Endodermal cell (in vitro differentiated cells): ENCODE results near the gene ESRRA. TPM values are rescaled to one million over a fixed set of nuclear protein-coding genes. Genes with fewer than 3 reads are reported as not detected.

Experiments used
- DNase-seq: peaks from one replicate; pipeline ENCODE4 v3.0.0-alpha.2; 2017
- H3K27ac ChIP-seq: 2 replicates; pipeline ENCODE4 v1.5.1; 2013; ENCODE audit warnings: mild to moderate bottlenecking, low read depth, low read length, moderate library complexity
- H3K27me3 ChIP-seq: 2 replicates; pipeline ENCODE4 v1.6.1; 2013; ENCODE audit warnings: mild to moderate bottlenecking, low read length, moderate library complexity; ENCODE audit not compliant: insufficient read depth, control insufficient read depth, poor library complexity, severe bottlenecking
- H3K36me3 ChIP-seq: 2 replicates; pipeline ENCODE4 v1.7.0; 2013; ENCODE audit warnings: mild to moderate bottlenecking, low read length, moderate library complexity; ENCODE audit not compliant: control insufficient read depth, insufficient read depth
- H3K4me1 ChIP-seq: one replicate; pipeline ENCODE4 v1.7.0; 2013; ENCODE audit warnings: low read length; ENCODE audit not compliant: control insufficient read depth, insufficient read depth
- H3K4me3 ChIP-seq: 2 replicates; pipeline ENCODE4 v1.5.1; 2013; ENCODE audit warnings: mild to moderate bottlenecking, low read length, moderate library complexity
- H3K9ac ChIP-seq: 2 replicates; pipeline ENCODE4 v1.6.1; 2013; ENCODE audit warnings: mild to moderate bottlenecking, low read length, moderate library complexity; ENCODE audit not compliant: poor library complexity, severe bottlenecking; ENCODE audit errors: extremely low read depth
- H3K9me3 ChIP-seq: 2 replicates; pipeline ENCODE4 v1.6.1; 2013; ENCODE audit warnings: mild to moderate bottlenecking, low read length, moderate library complexity; ENCODE audit not compliant: control insufficient read depth
- H3K27ac Mint-ChIP-seq: 2 replicates; pipeline ENCODE4 v1.8.0; 2020; ENCODE audit warnings: mixed read lengths
- H3K27me3 Mint-ChIP-seq: 2 replicates; pipeline ENCODE4 v1.8.0; 2021; ENCODE audit warnings: mild to moderate bottlenecking, mixed read lengths; ENCODE audit not compliant: insufficient read depth
- H3K36me3 Mint-ChIP-seq: 2 replicates; pipeline ENCODE4 v1.8.0; 2020; ENCODE audit warnings: low read depth, mixed read lengths
- H3K4me1 Mint-ChIP-seq: 2 replicates; pipeline ENCODE4 v1.8.0; 2020; ENCODE audit warnings: mixed read lengths
- H3K4me3 Mint-ChIP-seq: 2 replicates; pipeline ENCODE4 v1.8.0; 2020; ENCODE audit warnings: mild to moderate bottlenecking, moderate library complexity, mixed read lengths
- H3K9me3 Mint-ChIP-seq: 2 replicates; pipeline ENCODE4 v1.8.0; 2020; ENCODE audit warnings: mild to moderate bottlenecking, mixed read lengths
- WGBS, 2 experiments: methylation state at CpG; one replicate each; pipeline versions ENCODE4 v1.1.5 to v1.1.7; 2013; ENCODE audit warnings: missing lambda C conversion rate in 2 of 2, mixed read lengths in 1 of 2; ENCODE audit not compliant: insufficient coverage in 1 of 2, insufficient read length in 1 of 2; 5-methylcytosine and 5-hydroxymethylcytosine counted together
- total RNA-seq, 2 donors: library from RNA; stranded (reverse); fragmentation: NEBNext Ultra II Directional in 1 of 2; extraction: Animal tissue kit (Norgen Biotek cat#: 25700) in 1 of 2; gene quantifications; 2 replicates in 1 of 2; 3 replicates in 1 of 2; pipeline ENCODE4 v1.2.1, GENCODE V29; 2021
- TF ChIP-seq, protein P1 (sequence below): fragments of 200-600 bp; sonication (generic); conservative IDR thresholded peaks from 2 replicates; pipeline ENCODE4 v1.5.0; 2021; ENCODE audit warnings: antibody characterized with exemption, mild to moderate bottlenecking

The ESRRA gene
- total RNA-seq, 2 donors from 2014 or later = 22.8 to 34.5 TPM

- no peak for DNase-seq
- Mint-ChIP-seq H3K27me3 (no peaks in the 10 kb centered on the region), H3K9me3 (no peaks in the 10 kb centered on the region), H3K4me3 (no peak overlapping the region), H3K27ac (no peak overlapping the region), H3K36me3 (peaks cover 24% of the 10 kb centered on the region), H3K4me1 (peaks cover 4% of the 10 kb centered on the region)
- H3K9ac ChIP-seq = no peak overlapping the region
- no peak overlapping the region for H3K27ac ChIP-seq
- peaks cover 16% of the 10 kb centered on the region for H3K36me3 ChIP-seq
- no peaks in the 10 kb centered on the region for H3K4me1 ChIP-seq
- TF ChIP-seq, protein P1, sequence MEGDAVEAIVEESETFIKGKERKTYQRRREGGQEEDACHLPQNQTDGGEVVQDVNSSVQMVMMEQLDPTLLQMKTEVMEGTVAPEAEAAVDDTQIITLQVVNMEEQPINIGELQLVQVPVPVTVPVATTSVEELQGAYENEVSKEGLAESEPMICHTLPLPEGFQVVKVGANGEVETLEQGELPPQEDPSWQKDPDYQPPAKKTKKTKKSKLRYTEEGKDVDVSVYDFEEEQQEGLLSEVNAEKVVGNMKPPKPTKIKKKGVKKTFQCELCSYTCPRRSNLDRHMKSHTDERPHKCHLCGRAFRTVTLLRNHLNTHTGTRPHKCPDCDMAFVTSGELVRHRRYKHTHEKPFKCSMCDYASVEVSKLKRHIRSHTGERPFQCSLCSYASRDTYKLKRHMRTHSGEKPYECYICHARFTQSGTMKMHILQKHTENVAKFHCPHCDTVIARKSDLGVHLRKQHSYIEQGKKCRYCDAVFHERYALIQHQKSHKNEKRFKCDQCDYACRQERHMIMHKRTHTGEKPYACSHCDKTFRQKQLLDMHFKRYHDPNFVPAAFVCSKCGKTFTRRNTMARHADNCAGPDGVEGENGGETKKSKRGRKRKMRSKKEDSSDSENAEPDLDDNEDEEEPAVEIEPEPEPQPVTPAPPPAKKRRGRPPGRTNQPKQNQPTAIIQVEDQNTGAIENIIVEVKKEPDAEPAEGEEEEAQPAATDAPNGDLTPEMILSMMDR = no peak
- WGBS, 2 experiments = 95% methylated on average over 13 to 22 of the region's 22 CpGs
- no peak overlapping the region for H3K4me3 ChIP-seq
- no peaks in the 10 kb centered on the region for H3K9me3 ChIP-seq
- H3K27me3 ChIP-seq = no peaks in the 10 kb centered on the region
These were observed 23.2 kb upstream of the ESRRA start for GRCh38 chr11:64281957-64282770.

DNA sequence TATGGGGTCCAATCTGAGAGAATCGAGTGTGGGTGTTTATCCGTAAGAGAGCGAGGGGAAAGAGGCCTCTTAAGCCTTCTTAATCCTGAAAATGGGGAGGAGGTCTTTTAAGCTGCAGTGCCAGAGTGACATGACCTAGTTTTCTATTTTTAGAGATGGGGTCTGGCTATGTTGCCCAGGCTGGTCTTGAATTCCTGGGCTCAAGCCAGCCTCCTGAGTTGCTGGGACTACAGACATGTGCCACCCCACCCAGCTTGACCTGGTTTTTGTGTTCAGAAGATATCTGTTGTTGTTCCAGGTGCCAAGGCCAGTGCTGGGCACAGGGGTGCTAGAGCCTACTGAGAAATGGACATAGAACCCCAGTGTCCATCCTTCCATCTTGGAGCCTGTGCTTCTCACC, 22.2 kb upstream of the ESRRA start:
- Histone ChIP-seq H3K9me3 (no peaks in the 10 kb centered on the region), H3K36me3 (peaks cover 13% of the 10 kb centered on the region), H3K9ac (no peak overlapping the region), H3K4me3 (no peak overlapping the region), H3K27ac (no peak overlapping the region), H3K27me3 (no peaks in the 10 kb centered on the region), H3K4me1 (no peaks in the 10 kb centered on the region)
- peak overlapping the region; percentile 69 for H3K4me3 Mint-ChIP-seq
- H3K9me3 Mint-ChIP-seq = no peaks in the 10 kb centered on the region
- TF ChIP-seq, protein P1 = no peak
- no peak overlapping the region for H3K27ac Mint-ChIP-seq
- peaks cover 4% of the 10 kb centered on the region for H3K4me1 Mint-ChIP-seq
- H3K27me3 Mint-ChIP-seq = no peaks in the 10 kb centered on the region
- WGBS, 2 experiments = 94 to 97% methylated on average over 3 of the region's 3 CpGs
- H3K36me3 Mint-ChIP-seq = peaks cover 22% of the 10 kb centered on the region
- DNase-seq = no peak

DNA sequence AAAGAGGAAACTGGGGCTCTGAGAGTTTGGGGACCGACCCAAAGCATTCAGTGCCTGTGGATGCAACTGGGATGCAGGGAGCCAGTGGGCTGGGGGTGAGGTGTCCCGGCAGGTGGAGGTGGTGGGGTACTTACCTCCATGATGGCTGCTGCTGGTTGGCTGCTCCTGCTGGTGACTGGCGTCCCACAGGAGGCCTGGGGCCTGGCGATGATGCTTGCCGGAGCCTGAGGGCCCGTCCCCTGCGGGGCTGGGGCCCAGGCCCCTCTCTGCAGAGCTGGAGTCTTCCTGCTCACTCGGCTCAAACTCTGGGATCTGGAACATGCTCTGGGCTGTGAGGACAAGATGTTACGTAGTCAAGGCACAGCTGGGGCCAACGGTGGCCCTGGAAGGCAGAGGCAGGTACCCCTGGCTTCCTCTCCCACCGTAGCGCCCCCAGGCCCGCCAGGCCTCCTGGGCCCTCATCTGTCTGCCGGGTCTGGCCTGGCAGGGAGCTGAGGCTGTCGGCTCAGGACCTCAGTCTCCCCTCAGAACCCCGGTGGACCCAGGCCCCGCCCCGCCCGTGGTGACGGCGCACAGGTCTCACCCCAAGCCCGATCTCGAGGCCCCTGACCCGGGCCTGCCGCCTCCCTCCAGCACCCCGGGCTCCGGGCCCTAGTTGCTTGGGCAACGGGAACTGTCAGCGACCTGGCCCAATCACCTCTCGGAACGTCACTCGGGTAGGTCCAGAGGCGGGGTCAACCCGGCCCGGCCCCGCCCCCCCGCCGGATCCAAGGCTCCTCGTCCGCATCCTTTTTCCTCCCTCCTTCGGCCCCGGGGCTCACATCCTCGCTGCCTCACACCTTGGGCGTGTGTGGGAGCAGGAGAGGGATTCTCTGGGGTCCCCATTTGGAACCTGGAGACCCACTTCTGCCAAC, 21.0 kb upstream of the ESRRA start, which contains the start of gene BAD:
TSS of gene BAD (minus strand) at position 618 of the 914 bp plus-strand sequence. CDS start at position 321, 297 bp downstream.
- 10 to 14% methylated on average over 21 to 44 of the region's 44 CpGs for WGBS, 2 experiments
- Histone ChIP-seq H3K27ac (peak within 1 kb of the TSS; percentile 9), H3K9me3 (no peaks in the 10 kb centered on the region), H3K4me1 (no peaks in the 10 kb centered on the region), H3K27me3 (peaks cover under 1% of the 10 kb centered on the region), H3K9ac (peak within 1 kb of the TSS; percentile 77), H3K36me3 (peaks cover 10% of the 10 kb centered on the region), H3K4me3 (peak within 1 kb of the TSS; percentile 84)
- Mint-ChIP-seq H3K4me1 (peaks cover 4% of the 10 kb centered on the region), H3K4me3 (peak within 1 kb of the TSS; percentile 69), H3K9me3 (no peaks in the 10 kb centered on the region), H3K27ac (peak within 1 kb of the TSS; percentile 87), H3K36me3 (peaks cover 18% of the 10 kb centered on the region), H3K27me3 (peaks cover 8% of the 10 kb centered on the region)
- TF ChIP-seq, protein P1 = no peak
- DNase-seq = peak; percentile 99
